Glomerular visceral epithelial cell (primary cell): Measurements from ENCODE around the gene UMOD.
"Not testable (repeated sequence)": the region's sequence is repeated elsewhere in the genome, so short reads cannot be mapped to it uniquely, and the experiment has no call there.

Source experiments
- DNase-seq: peaks from one replicate; pipeline ENCODE4 v3.0.0-alpha.2; 2016; ENCODE audit errors: extremely low spot score

The UMOD gene

GRCh38 chr16:20321051-20321450 lies 31.5 kb downstream of the UMOD start:
- not testable (repeated sequence) for DNase-seq

- no peak for DNase-seq
Measured at GRCh38 chr16:20320592-20320991, 31.9 kb downstream of the UMOD start.

- DNase-seq = no peak
Measured at GRCh38 chr16:20320178-20320577, 32.3 kb downstream of the UMOD start.

- DNase-seq = no peak
Measured at GRCh38 chr16:20319406-20319805, 33.1 kb downstream of the UMOD start.

- DNase-seq = no peak
Measured at GRCh38 chr16:20318437-20318836, 34.1 kb downstream of the UMOD start.

GRCh38 chr16:20318006-20318405 lies 34.5 kb downstream of the UMOD start:
- DNase-seq = no peak

- no peak for DNase-seq
Measured at GRCh38 chr16:20317117-20317516, 35.4 kb downstream of the UMOD start.

GRCh38 chr16:20316715-20317114 lies 35.8 kb downstream of the UMOD start:
- no peak for DNase-seq

GRCh38 chr16:20315764-20316163 lies 36.8 kb downstream of the UMOD start:
- DNase-seq = no peak

GRCh38 chr16:20314575-20314974 lies 37.9 kb downstream of the UMOD start:
- no peak for DNase-seq

- no peak for DNase-seq
Measured at GRCh38 chr16:20313741-20314140, 38.8 kb downstream of the UMOD start.

- DNase-seq = not testable (repeated sequence)
Measured at GRCh38 chr16:20312536-20313095, 39.9 kb downstream of the UMOD start.

GRCh38 chr16:20311548-20311947 lies 41.0 kb downstream of the UMOD start:
- no peak for DNase-seq

- no peak for DNase-seq
Measured at GRCh38 chr16:20310421-20311395, 41.8 kb downstream of the UMOD start.

- no peak for DNase-seq
Measured at GRCh38 chr16:20309786-20310185, 42.7 kb downstream of the UMOD start.

- no peak for DNase-seq
Measured at GRCh38 chr16:20308801-20309590, 43.5 kb downstream of the UMOD start.

GRCh38 chr16:20308266-20308665 lies 44.2 kb downstream of the UMOD start:
- no peak for DNase-seq

- DNase-seq = no peak
Measured at GRCh38 chr16:20307791-20308190, 44.7 kb downstream of the UMOD start.

- no peak for DNase-seq
Measured at GRCh38 chr16:20307240-20307671, 45.3 kb downstream of the UMOD start.

- DNase-seq = no peak
Measured at GRCh38 chr16:20306401-20306800, 46.1 kb downstream of the UMOD start.

GRCh38 chr16:20303012-20303411 lies 49.5 kb downstream of the UMOD start:
- no peak for DNase-seq

- DNase-seq = no peak
Measured at GRCh38 chr16:20302389-20302788, 50.1 kb downstream of the UMOD start.
